Endometrium (tissue), 2 donors: ENCODE data around the gene SYPL1.
"Not testable (repeated sequence)": the region's sequence is repeated elsewhere in the genome, so short reads cannot be mapped to it uniquely, and the experiment has no call there.

Source experiments
- FAIRE-seq: peaks from 2 replicates; lab custom pipeline; 2012; peaks lifted over from hg19 to GRCh38; lab: Jason Lieb, UNC
- donor health status: control.
- donor health status: control.

Gene SYPL1

DNA sequence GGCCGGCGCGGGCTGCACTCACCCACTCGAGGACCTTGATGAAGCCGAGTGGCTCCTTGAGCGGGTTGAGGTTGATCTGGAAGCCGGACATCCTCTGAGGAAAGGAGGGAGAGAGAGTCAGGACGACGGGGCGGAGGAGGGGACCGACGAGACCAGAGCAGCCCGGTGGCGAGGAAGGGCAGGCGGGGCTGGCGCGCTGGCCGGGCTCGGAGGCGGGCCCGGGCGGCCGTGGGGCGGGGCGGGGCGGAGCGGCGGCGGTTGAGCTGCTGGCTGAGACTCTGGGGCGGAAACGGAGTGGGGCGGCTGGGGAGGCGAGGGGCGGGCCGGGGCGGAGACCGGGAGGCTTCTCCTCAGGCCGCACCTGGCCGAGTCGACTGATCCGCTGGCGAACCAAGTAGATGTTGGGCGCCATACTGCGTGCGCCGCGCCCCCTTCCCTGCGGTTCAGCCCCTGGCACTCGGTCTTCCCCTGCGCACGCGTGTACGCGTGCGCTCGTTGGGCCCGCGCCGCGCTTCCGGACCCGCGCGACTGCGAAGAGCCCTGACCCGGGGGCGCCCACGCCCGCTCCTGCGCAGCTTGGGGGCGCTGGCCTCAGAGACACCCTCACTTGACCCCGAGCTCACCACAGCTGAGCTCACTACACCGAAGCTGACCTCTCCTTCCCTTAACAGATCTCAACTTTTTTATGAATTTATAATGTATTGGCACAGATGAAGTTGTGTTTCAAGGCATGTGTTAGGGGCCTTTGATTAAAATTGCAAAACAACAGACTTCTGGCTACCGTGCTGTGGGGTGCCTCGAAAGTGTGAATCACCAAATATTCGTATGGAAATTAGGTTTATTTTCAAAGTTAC is at the start of gene SYPL1:
Gene SYPL1 (minus strand): TSS at position 195 of the 854 bp plus-strand sequence. CDS start 104 bp downstream, at position 91.
- no peak for FAIRE-seq

DNA sequence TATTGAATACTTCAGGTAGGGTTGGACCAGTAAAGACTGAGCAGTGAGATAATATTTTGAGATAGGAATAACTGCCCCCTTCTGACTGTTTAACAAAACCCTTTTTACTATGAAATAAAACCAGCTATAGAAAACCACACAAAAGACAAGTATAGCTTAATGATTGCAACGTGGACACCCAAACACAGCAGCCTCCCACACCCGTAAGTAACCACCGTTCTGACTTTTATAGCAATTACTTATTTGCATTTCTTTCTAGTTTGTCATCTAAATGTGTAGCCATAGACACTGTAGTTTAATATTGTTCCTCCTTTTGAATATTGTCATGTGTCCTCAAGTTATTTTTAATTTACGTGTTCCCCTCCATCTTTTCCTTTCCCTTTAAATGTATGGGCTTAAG is 42.9 kb upstream of the SYPL1 start:
- FAIRE-seq: no peak

DNA sequence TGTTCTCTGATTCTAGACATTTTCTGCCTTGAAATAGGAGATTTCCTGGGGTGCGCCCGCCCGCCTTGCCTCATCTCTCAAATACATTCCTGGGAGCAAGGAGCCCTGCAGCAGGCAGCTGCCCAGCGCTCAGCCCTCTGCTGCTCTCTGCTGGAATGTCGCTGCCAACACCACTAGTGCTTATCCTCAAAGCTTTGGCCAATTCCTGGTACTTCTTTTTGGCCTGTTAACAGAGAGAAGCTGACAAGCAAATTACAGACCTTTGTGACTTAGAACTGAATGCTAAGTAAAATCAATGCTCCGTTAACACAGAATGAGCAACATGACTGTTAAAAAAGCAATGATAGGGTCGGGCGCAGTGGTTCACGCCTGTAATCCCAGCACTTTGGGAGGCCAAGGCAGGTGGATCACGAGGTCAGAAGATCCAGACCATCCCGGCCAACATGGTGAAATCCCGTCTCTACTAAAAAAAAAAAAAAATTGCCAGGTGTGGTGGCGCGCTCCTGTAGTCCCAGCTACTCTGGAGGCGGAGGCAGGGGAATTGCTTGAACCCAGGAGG is 41.9 kb upstream of the SYPL1 start:
- no peak for FAIRE-seq

DNA sequence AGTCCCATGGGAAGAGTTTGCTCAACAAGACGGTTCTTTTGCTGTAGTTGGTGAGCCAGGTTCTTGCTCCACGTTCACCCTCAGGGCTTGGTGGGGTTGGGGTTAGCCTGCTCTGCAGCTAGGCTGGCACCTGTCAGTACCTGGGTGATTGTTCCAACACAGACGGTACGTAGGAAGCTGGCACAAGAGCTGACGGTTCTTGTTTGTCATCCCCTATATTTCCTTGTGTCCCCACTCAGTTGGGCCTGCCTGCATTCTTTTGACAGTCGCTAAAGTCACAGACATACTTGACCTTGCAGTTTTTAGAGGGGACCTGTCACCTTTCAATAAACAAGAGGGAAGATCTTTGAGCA is 40.2 kb upstream of the SYPL1 start:
- FAIRE-seq: no peak

DNA sequence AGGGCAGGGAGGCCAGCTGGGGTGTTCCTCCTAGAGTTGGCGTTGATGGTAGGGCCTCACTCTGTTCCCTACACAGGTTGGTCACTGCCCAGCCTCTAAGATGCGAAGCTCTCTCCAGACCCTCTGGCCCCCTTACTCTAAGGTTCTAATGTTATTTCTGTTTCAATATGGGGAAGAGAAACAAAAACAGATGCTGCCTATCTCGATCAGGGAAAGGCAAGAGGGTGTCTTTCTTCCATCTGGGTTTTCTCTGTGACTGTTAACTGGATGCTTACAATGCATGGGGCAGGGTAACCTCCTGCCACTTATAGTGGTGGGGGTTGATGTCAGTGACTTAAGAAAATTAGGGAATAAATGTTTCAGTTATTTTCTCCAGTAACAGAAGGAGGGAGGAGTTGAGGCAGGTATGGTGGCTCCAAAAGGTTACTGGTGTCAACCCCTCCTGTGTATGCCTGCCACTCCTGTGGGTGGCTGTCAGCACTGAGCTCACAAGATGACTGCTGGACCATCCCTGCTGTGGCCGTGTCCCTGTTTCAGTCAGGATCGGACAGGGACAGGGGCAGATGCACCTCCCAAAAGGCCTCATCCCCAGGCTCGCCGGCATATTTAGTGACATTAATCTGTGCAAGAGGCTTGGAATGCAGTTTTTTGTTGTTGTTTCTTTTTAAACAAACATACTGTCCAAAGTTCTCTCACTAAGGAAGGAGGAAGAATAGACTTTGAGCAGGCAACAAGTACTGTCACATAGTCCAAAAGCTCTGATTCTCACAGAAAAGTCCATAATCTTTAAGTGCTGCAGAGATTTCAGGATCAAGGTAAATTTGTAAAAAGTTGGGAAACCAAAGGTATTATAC is 39.6 kb upstream of the SYPL1 start:
- no peak for FAIRE-seq

DNA sequence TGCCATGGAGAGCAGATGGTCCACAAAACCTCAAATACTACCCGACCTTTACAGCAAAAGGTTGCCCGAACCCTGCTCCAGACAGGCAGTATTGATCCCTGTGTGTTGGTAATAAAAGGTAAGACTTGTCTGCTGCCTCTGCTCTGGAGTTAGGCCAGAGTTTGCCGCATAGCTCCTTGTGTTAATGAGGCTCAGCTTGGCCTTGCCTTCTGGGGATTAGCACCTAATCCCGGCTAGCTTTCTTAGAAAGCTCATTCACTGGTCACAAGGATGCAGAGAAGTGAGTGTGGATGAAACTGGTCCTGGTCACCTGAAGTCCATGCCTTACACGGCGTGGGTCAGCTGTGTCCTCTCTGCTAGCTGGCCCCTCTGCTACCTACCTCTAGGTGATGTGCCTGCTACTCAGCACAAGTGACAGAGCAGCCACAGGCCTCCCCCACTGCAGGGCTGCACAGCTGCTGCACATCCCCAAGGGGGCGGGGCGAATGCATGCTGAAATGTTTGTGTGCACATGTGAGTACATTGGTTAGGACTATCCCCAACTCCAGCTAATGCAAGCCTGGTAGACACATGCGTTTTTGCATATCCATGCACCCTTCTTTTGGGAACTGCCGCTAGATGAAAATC is 31.7 kb upstream of the SYPL1 start:
- no peak for FAIRE-seq

DNA sequence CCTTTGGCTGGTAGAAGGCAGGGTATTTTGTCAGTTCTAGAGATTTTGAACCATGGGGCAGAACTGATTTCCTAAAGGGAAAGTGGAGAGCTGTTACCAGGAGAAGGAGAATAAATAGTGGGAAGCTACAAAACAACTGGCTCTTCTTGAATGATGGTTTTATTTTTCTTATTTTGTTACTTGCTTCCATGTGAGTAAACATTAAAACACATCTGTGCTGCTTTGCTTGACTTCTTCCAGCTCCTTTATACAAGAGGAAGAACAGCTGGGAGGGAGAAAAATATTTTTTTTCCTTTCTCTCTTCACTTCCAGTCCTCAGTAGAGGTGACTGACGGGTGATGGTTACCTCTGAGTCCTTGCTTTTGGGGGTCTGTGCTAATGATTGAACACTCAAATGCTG is 30.0 kb upstream of the SYPL1 start:
- FAIRE-seq: peak; percentile 70

DNA sequence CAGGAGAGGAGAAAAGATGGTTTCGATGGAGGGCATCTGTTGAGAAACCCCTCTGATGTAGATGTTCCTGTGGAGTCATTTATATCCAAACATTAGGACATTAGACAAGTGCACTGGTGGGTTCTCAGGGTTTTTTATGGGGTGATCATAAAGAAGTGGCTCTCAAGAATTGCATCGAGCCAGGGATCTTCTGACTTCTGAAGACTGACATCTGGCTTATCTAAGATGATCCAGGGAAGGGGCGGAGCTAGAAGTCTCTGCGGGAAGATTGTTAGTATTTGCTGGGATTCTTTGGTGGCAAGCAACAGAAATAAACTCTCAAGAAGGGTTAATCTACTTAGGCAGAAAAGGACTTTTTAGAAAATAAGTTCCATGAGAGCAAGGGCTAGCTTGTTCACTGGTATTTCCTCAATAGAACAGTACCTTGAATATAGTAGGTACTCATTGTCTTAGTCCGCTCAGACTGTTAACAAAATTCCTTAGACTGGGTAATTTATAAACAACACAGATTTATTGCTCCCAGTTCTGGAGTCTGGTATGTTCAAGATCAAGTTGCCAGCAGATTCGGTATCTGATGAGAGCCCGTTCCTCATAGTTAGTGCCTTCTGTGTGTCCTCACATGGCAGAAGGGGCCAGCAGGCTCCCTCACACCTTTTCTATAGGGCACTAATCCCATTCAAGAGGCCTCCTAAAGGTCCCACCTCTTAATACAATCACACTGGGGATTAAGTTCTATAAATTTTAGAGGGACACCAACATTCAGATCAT is 28.5 kb upstream of the SYPL1 start:
- FAIRE-seq: no peak

DNA sequence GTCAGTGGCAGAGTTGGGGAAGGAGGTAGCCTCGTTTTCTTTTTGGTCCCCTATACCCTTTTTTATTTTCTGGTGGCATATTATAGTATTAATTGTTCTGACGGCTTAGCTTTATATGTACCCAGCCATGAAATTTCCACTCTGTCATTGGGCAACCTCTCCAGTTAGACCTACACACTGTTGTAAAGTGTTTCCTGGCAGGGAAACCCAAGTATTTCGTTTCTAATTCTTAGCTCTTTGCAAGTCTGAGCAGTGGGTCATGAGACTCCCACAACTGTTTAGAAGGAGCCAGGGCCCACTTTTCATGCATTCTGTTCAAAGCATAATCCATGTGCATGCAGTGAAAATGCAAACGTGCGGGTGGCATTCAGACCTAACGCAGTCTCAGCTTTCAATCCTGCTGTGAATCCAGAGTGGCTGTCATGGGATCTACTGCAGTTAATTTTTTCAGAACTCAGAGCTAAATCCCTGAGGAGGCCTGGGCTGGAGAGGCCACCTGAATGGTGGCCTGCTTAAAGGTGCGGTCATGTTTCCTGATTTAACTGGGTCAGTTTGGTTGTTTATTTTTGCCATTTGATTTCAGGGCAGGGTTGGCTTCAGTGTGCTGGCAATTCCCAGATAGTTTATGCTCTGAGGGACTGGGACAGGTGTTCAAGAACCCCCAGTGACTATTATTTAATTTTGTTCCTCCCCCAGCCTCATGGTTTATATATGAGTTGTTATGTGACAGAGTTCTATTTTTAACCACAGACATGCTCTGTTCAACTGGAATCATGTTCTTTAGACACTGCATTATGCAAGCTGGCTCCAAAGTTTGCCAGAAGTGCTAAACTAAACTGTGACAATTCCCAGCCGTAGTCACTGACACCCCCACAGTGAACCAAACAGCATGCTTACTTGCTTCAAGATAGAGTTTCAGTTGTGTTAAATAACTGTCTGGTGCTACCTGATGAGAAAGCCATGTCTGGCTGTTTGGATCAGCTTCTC is 27.4 kb upstream of the SYPL1 start:
- no peak for FAIRE-seq

DNA sequence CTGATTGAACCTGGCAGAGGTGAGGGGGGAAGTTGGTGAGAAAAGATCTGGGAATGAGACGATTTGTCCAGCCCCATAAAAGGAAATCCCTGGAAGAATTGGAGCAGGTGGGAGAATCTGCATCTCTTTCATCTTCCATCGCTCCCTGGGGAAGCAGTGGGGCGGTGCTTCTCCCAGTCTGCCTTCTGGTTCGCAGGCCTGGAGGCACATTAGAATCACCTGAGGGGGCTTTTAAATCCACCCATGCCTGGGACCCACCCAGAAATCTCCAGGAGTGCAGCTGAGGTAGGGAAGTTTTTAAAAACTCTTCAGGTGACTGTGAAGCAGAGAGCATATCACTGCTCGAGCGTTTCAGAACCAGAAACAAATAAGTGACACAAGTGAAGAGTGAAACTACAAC is 26.7 kb upstream of the SYPL1 start:
- FAIRE-seq: no peak

DNA sequence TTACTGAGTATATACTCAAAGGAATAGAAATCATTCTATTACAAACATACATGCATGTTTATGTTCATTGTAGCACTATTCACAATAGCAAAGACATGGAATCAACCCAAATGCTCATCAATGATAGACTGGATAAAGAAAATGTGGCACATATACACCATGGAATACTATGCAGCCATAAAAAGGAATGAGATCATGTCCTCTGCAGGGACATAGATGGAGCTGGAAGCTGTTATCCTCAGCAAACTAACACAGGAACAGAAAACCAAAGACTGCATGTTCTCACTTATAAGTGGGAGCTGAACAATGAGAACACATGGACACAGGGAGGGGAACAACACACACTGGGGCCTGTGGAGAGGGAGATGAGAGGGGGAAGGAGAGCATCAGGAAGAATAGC is 26.1 kb upstream of the SYPL1 start:
- not testable (repeated sequence) for FAIRE-seq

DNA sequence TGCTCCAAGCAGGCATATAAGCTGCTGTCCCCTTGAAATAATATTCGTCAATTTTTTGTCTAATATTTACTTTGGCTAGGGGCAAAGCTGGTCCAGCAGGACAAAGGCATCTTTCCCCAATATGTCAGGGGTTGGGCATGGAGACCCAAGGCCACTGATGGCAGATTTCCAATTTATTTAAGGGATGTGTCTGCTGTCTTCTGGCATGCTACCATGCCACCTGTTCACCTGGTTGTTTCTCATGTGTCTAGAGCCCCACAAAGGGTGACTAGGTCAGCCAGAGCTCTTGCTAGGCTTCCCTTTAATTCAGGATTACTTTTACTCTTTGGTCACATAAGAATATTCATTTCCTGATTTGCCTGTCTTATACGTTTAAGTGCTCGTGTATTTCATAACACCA is 22.1 kb upstream of the SYPL1 start:
- no peak for FAIRE-seq

DNA sequence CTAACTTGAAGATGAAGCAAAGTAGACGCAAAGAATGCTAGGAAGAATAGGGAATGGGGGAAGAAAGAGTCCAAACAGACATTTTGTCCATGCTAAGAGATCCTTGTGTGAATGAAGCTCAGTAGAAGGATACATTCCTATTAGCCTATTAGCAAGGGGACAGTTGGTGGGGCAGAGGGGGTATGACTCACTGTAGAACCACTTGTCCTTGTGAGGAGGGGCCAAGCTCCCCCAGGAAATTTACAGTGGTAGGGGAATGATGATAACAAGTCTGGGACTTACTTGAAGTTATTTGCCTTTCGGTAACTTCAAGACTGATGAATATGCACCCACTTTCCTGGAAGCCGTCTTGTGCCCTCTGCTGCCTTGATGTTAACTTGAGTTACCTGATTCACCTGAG is 17.2 kb upstream of the SYPL1 start:
- FAIRE-seq: no peak

DNA sequence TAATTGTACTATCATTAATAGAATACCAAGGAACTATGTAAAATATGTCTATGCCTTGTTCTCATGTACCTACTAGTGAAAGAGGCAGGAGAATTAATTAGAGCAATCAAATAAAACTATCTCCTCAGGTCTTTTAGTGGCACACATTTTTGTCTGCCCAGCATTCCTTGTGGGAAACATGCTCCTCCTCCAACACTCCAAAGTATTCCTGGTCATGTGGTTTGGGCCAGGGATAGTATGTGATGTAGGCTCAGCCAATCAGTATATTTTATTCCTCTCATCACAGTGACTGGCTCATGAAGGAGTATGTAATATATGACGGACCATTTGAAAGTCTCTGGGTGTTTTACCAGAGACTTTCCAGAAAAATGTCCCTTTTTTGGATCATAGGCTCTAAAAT is 16.7 kb upstream of the SYPL1 start:
- FAIRE-seq: no peak

DNA sequence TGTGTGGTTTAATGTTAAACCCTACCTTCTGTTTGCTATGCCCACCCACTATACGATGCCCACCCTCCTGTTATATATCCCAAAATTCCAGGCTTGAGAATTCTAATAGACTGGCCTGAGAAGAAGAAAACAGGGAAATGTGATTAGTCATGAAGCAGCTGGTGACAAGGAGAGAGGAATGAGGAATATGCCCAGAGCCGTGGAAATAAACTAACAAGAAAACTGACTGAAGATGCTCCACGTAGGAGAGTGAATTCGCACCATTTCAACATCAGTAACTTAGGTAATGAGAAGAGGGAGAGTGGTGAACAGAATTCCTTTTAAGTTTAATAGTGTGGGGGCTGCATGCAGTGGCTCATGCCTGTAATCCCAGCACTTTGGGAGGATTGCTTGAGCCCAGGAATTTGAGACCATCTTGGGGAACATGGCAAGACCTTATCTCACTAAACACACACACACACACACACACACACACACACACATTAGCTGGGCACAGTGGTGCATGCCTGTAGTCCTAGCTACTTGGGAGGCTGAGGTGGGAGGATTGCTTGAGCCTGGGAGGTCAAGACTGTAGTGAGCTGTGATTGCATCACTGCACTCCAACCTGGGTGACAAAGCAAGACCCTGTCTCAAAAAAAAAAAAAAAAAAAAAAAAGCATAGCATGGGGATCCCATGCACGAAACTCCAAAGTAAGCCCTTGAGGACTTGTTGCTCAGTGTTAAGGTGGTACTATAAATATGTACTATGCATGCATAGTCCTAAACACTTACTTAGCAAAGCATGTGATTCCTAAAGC is 16.1 kb upstream of the SYPL1 start:
- FAIRE-seq: no peak

DNA sequence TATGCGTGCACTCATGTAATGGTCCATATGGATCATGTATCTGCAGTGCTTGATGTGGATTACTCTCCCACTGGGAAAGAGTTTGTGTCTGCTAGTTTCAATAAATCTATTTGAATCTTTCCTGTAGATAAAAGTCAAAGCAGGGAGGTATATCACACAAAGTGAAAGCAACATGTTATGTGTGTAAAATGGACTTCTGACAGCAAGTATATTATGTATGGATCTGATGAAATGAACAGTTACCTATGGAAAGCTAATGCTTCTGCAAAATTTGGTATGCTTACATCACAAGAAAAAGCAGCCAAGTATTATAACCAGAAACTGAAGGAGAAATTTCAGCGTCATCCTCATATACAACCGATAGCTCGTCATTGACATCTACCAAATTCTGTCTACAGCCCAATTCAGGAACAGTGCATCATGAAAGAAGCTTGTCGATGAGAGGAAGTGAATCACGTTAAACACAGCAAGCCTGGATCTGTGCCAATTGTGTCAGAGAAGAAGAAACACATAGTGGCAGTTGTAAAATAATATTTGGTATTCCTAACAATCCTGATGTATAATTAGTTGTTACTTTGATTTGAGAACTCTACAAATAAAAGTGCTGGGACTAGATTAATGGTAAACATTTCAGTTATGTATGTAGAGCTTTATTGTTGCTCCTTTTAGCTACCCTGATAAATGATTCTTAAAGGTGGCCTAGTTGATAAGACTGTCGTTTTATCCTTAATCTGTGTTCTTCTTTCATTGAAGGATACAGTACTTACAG is 14.2 kb upstream of the SYPL1 start:
- no peak for FAIRE-seq

DNA sequence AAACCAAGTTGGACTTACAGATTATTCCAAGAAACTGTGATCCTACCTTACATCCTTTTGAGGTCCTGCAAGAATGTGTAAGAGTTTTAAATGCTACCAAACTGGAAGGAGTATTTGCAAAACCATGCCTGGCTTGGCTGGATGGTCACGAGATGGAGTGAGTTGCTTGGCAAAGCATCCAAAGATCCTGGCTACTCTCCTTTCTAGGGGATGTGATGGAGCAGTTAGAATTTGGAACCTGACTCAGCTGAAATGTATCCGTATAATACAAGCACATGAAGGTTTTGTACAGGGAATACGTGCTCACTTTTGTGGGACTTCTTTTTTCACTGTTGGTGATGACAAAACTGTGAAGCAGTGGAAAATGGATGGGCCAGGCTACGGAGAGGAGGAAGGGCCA is 13.3 kb upstream of the SYPL1 start:
- no peak for FAIRE-seq

DNA sequence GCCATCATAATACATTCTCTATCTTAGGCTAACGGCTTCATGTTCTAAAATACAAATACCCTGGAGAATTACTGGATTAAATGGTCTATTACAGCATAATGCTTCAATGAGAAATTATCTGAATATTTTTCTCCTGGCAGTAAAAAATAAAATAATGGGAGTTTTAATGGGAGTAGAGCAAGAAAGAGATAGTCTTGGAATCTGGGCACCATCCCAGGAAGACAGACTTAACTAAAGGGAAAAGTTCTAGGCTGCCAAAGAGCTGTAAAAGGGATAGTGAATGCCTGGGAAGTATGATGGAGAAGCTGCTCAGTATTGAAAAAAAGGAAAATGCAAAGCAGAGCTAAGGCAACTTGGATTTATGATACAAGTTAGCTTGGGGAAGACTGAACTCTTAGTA is 12.1 kb upstream of the SYPL1 start:
- FAIRE-seq: no peak

DNA sequence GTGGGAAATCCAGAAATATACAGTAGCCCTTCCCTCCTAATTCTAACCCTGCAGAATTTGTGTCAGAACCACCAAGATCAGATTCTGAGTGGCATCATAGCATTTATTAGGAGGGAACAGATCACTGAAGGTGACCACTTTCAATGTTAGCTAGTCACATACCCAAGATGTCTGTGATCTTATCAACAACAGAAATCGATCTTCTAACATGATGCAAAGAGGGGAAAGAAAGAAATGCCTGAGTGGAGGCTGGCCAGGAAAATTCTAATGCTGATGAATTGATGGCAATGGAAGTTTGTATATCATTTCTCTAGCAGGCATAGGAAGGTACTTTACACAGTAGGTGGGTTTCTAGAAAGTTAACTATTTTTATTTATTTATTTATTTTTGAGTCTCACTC is 10.6 kb upstream of the SYPL1 start:
- FAIRE-seq: no peak
